Right atrium auricular region (tissue), 2 donors: Measurements from ENCODE around the gene DHRS11. TPM values are rescaled to one million over a fixed set of nuclear protein-coding genes. Genes with fewer than 3 reads are reported as not detected.

Source experiments
- DNase-seq: peaks from one replicate; pipeline ENCODE4 v3.0.0-alpha.2; 2019; ENCODE audit warnings: low spot score
- H3K27ac ChIP-seq, 2 donors: fragments of 200-600 bp; sonication (generic); 1 replicate in 1 of 2; 2 replicates in 1 of 2; pipeline ENCODE4 v1.5.1; 2016 to 2019
- H3K27me3 ChIP-seq, 2 donors: fragments of 200-600 bp; sonication (generic); one replicate each; pipeline versions ENCODE4 v1.5.1 to v1.6.0; 2017 to 2019
- H3K36me3 ChIP-seq: fragments of 200-600 bp; sonication (generic); one replicate; pipeline ENCODE4 v1.5.1; 2016
- H3K4me1 ChIP-seq, 2 donors: fragments of 200-600 bp; sonication (generic); one replicate each; pipeline versions ENCODE4 v1.5.1 to v1.6.0; 2017 to 2019
- H3K4me3 ChIP-seq, 2 donors: fragments of 200-600 bp; sonication (generic); 1 replicate in 1 of 2; 2 replicates in 1 of 2; pipeline ENCODE4 v1.5.1; 2017 to 2019; ENCODE audit warnings: mild to moderate bottlenecking in 1 of 2, moderate library complexity in 1 of 2
- H3K9me3 ChIP-seq, 2 donors: fragments of 200-600 bp; sonication (generic); one replicate each; pipeline ENCODE4 v1.5.1; 2019
- CTCF ChIP-seq, 2 donors: fragments of 200-600 bp; sonication (generic); IDR thresholded peaks; one replicate each; pipeline ENCODE4 v1.5.1; 2019; ENCODE audit warnings: antibody characterized with exemption in 2 of 2
- total RNA-seq, 2 donors: library from RNA; depleted of rRNA; stranded (reverse); fragments of >200 nt; gene quantifications; one replicate each; pipeline ENCODE4 v1.1.0, GENCODE V29; 2016

Gene DHRS11
- total RNA-seq: 10 to 100 TPM; 10.5 to 17.3 TPM

GRCh38 chr17:36591434-36592315 lies at the start of gene DHRS11:
Gene DHRS11 (plus strand): TSS chr17:36591879. CDS start chr17:36592010, 131 bp downstream.
- H3K27ac ChIP-seq: peak within 1 kb of the TSS; percentile 52 to 76
- peaks cover 31% of the 10 kb centered on the region for H3K36me3 ChIP-seq
- H3K27me3 ChIP-seq: no peaks in the 10 kb centered on the region
- peak within 1 kb of the TSS; percentile 54 to 97 for H3K4me3 ChIP-seq
- H3K9me3 ChIP-seq: no peaks in the 10 kb centered on the region
- peak; percentile 73 for DNase-seq
- peaks cover 0 to 29% of the 10 kb centered on the region in 2 donors for H3K4me1 ChIP-seq
- TF ChIP-seq CTCF (IDR thresholded peaks at IDR 0.05): peak in 1 of 2 donors; percentile 46

- no peak overlapping the region for H3K27ac ChIP-seq
- H3K4me1 ChIP-seq: peaks cover 0 to 31% of the 10 kb centered on the region in 2 donors
Observed at GRCh38 chr17:36542755-36543154, 48.9 kb upstream of the DHRS11 start.

GRCh38 chr17:36544044-36544306 lies 47.7 kb upstream of the DHRS11 start:
- peak overlapping the region; percentile 98 for H3K4me3 ChIP-seq
- H3K4me1 ChIP-seq: peaks cover 0 to 43% of the 10 kb centered on the region in 2 donors
- H3K27me3 ChIP-seq: no peaks in the 10 kb centered on the region
- H3K27ac ChIP-seq: peak overlapping the region; percentile 100
- TF ChIP-seq CTCF (IDR thresholded peaks at IDR 0.05): peak in 1 of 2 donors; percentile 27
- DNase-seq: peak; percentile 66
- no peaks in the 10 kb centered on the region for H3K36me3 ChIP-seq
- no peaks in the 10 kb centered on the region for H3K9me3 ChIP-seq

More at GRCh38 chr17:36542755-36543154, 48.9 kb upstream of the DHRS11 start:
- H3K36me3 ChIP-seq: peaks cover 8% of the 10 kb centered on the region
- TF ChIP-seq CTCF (IDR thresholded peaks at IDR 0.05): no peak
- DNase-seq: no peak
- no peak overlapping the region for H3K4me3 ChIP-seq
- H3K9me3 ChIP-seq: no peaks in the 10 kb centered on the region
- no peaks in the 10 kb centered on the region for H3K27me3 ChIP-seq

- DNase-seq: peak; percentile 89
- Histone ChIP-seq H3K27me3 (no peaks in the 10 kb centered on the region), H3K4me1 (peaks cover 0 to 46% of the 10 kb centered on the region in 2 donors), H3K27ac (peak within 1 kb of the TSS; percentile 100), H3K4me3 (peak within 1 kb of the TSS; percentile 98), H3K36me3 (no peaks in the 10 kb centered on the region), H3K9me3 (no peaks in the 10 kb centered on the region)
- TF ChIP-seq CTCF (IDR thresholded peaks at IDR 0.05): no peak
Observed at GRCh38 chr17:36544307-36545076, 47.2 kb upstream of the DHRS11 start, which contains the start of gene GGNBP2. Gene GGNBP2 (plus strand): TSS chr17:36544919. CDS start chr17:36545725, 806 bp downstream.

GRCh38 chr17:36545077-36545464 lies 46.6 kb upstream of the DHRS11 start:
- H3K4me1 ChIP-seq: peaks cover 0 to 46% of the 10 kb centered on the region in 2 donors
- no peaks in the 10 kb centered on the region for H3K27me3 ChIP-seq
- no peaks in the 10 kb centered on the region for H3K36me3 ChIP-seq
- no peak for DNase-seq
- peak overlapping the region; percentile 98 for H3K4me3 ChIP-seq
- peak overlapping the region; percentile 100 for H3K27ac ChIP-seq
- H3K9me3 ChIP-seq: no peaks in the 10 kb centered on the region
- no peak for TF ChIP-seq CTCF (IDR thresholded peaks at IDR 0.05)
